ENCODE results near the gene AZIN2.

DNA sequence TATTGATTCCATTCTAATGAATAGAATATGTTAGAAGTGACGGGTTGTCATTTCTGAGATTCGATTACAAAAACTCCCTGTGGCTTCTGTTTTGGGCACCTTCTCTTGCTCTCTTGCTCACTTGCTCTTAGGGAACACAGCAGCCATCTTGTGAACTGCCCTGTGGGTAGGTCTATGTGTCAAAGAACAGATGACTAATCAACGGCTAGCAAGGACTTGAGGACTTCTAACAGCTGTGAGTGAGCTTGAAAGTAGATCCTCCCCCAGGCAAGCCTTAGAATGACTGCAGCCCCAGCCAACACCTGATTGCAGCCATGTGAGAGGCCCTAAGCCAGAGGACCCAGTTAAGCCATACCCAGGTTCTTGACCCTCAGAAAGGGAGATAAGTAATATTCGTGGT lies 49.3 kb downstream of the AZIN2 start:
- TF ChIP-seq CAMTA2 (CRISPR knock-in tag; conservative IDR thresholded peaks at IDR 0.05) = no peak
- TF ChIP-seq RUNX1 (IDR thresholded peaks at IDR 0.05; ENCODE audit: low read depth) = no peak
- TF ChIP-seq SP1 (CRISPR knock-in tag; IDR thresholded peaks at IDR 0.05) = no peak
- TF ChIP-seq, protein P1, sequence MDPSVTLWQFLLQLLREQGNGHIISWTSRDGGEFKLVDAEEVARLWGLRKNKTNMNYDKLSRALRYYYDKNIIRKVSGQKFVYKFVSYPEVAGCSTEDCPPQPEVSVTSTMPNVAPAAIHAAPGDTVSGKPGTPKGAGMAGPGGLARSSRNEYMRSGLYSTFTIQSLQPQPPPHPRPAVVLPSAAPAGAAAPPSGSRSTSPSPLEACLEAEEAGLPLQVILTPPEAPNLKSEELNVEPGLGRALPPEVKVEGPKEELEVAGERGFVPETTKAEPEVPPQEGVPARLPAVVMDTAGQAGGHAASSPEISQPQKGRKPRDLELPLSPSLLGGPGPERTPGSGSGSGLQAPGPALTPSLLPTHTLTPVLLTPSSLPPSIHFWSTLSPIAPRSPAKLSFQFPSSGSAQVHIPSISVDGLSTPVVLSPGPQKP (CRISPR knock-in tag; IDR thresholded peaks at IDR 0.05) = no peak
- no peak for TF ChIP-seq POLR2AphosphoS5 (IDR thresholded peaks at IDR 0.05; ENCODE audit: control insufficient read depth, insufficient read depth, low read depth, low read length)
- TF ChIP-seq CTCF (IDR thresholded peaks at IDR 0.05 in 2 of 3, conservative IDR thresholded peaks at IDR 0.05 in 1 of 3; ENCODE audit: insufficient read depth in 2 of 3, low read depth in 1 of 3, low read length in 3 of 3) = no peak

All from K562 (cell line).